Measurements from ENCODE around the gene LRRC3C.

GRCh38 chr17:39953471-39953888, 25.9 kb downstream of the LRRC3C start:
- TF ChIP-seq CTCF (IDR thresholded peaks at IDR 0.05 in 8 of 11, conservative IDR thresholded peaks at IDR 0.05 in 3 of 11): no peak
- TF ChIP-seq POLR2A (IDR thresholded peaks at IDR 0.05): no peak
